Measurements from ENCODE around the gene PCK1. TPM values are rescaled to one million over a fixed set of nuclear protein-coding genes. Genes with fewer than 3 reads are reported as not detected.
A peak's percentile ranks its signal among the peaks of the same experiment; 100 is the strongest.

The PCK1 gene
- total RNA-seq, 1 experiment from 2014 or later = 0.49 TPM

GRCh38 chr20:57581202-57582028 is 20.5 kb downstream of the PCK1 start:
- H3K27ac ChIP-seq (ENCODE audit: low read depth, low read length) = no peak overlapping the region

More at GRCh38 chr20:57581202-57582028, 20.5 kb downstream of the PCK1 start:
- ChIA-PET CTCF (no interaction called here), POLR2A (no interaction called here), RAD21 (ENCODE audit: low non-redundant PET in 1 of 2, low total read pairs in 2 of 2, uncharacterized antibody in 2 of 2, unreplicated experiment in 2 of 2) (no interaction called here)
- H3K79me2 ChIP-seq (ENCODE audit: insufficient read depth, low read length) = no peaks in the 10 kb centered on the region
- DNase-seq (ENCODE audit: low read depth, low spot score) = no peak
- H3K4me3 ChIP-seq (replicated peaks in 1 of 2; ENCODE audit: low read depth in 1 of 2, low read length in 2 of 2) = no peak overlapping the region
- H2AFZ ChIP-seq (ENCODE audit: low read depth, low read length, poor library complexity, severe bottlenecking) = no peak overlapping the region
- intact Hi-C loops (cut with micrococcal nuclease) = no loop called here
- no peaks in the 10 kb centered on the region for H3K4me1 ChIP-seq (ENCODE audit: control insufficient read depth in 1 of 2, insufficient read depth in 2 of 2, low read length in 2 of 2)
- BruUV-seq (replicated peaks) = no TSS peak
- H3K4me2 ChIP-seq (ENCODE audit: low read length) = no peak overlapping the region
- H4K20me1 ChIP-seq (ENCODE audit: insufficient read depth) = no peaks in the 10 kb centered on the region
- no peaks in the 10 kb centered on the region for H3K36me3 ChIP-seq (ENCODE audit: control insufficient read depth in 1 of 2, insufficient read depth in 2 of 2, low read length in 2 of 2)
- no peaks in the 10 kb centered on the region for H3K9me2 ChIP-seq (ENCODE audit: insufficient read depth)
- TF ChIP-seq EZH2phosphoT487 (IDR thresholded peaks at IDR 0.05; ENCODE audit: borderline replicate concordance) (no peak), REST (IDR thresholded peaks at IDR 0.05; ENCODE audit: low read depth) (no peak)
- ATAC-seq = peak; percentile 47; the same call in 1 of the 2 replicates
- peaks cover 59% of the 10 kb centered on the region for H3K27me3 ChIP-seq (ENCODE audit: insufficient read depth, low read length)
- no peaks in the 10 kb centered on the region for H3K9me3 ChIP-seq (ENCODE audit: control insufficient read depth in 1 of 2, insufficient read depth in 1 of 2, low read depth in 1 of 2, low read length in 2 of 2)
- H3K9ac ChIP-seq (ENCODE audit: low read length) = no peak overlapping the region

Measured in HCT116 (cell line).